ENCODE data around the gene TMEM88.

GRCh38 chr17:7848739-7849129 is 6.1 kb upstream of the TMEM88 start:
- TF ChIP-seq CTCF (IDR thresholded peaks at IDR 0.05; ENCODE audit: poor library complexity) (no peak), EZH2 (IDR thresholded peaks at IDR 0.05; ENCODE audit: borderline replicate concordance) (no peak), EZH2phosphoT487 (IDR thresholded peaks at IDR 0.05; ENCODE audit: low read depth, severe bottlenecking, unreplicated experiment) (no peak)

Measured in hepatocyte (in vitro differentiated cells).